Renal cortical epithelial cell (primary cell): Measurements from ENCODE around the gene ACLY. TPM values are rescaled to one million over a fixed set of nuclear protein-coding genes. Genes with fewer than 3 reads are reported as not detected.
"Not testable (repeated sequence)": the region's sequence is repeated elsewhere in the genome, so short reads cannot be mapped to it uniquely, and the experiment has no call there.

Experiments used
- DNase-seq: peaks from one replicate; pipeline ENCODE4 v3.0.0-alpha.2; 2011; ENCODE audit warnings: low read depth
- total RNA-seq: library from RNA; depleted of rRNA; stranded (reverse); fragments of >200 nt; gene quantifications from 2 replicates; pipeline ENCODE4 v1.2.3, GENCODE V29; 2014

The ACLY gene
- total RNA-seq, 1 donor from 2014 or later, result 343 TPM

DNA sequence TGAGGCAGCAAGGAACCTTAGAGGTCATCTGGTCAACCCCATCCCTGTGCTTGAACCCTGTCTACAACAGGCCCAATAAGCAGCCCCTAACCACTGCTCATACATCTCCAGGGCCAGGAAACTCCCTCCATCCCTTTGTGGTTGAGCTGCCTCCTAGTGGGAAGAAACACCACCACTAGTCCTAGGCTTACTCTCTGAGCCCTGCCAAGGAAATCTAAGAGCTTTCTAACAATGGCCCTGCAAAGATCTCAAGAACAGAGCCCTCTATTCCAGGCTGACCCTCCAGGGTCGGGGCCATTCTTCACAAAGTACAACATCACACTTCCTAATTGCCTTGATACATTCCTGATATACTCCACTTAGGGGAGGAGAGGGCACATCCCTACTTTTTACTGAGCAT, 5.8 kb downstream of the ACLY start:
- no peak for DNase-seq

DNA sequence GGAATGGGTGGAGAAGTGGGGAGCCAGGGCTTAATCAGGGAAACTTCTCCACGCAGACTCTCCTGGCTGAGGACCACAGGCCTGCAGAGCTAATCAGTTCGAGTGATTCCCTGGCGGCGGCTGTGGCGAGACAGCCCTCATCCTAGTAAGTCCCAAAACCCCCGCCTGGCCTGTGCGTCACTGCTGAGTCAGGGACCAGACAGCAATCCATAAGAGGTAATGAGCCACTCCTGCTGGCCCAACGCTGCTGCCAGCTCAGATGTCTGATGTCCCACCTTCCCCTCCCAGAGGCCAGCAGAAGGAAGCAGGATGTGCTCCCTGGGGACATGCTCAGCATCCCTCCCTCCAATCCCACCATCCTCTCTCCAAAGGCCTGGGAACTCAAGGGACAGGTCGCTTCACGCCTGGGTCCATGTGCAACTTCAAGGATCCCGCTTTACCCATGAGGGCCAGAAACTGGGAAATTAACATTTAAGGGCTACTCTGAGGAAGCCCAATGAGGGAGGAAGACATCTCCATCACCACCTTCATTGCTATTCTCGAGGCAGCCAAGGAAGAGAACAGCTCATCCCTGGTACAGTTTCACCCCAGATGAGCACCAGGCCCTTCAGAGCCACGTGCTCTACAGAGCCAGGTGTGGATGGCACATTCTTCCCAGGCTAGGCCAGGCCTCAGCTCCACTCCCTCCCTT, 7.9 kb downstream of the ACLY start:
- DNase-seq, result peak; percentile 83

DNA sequence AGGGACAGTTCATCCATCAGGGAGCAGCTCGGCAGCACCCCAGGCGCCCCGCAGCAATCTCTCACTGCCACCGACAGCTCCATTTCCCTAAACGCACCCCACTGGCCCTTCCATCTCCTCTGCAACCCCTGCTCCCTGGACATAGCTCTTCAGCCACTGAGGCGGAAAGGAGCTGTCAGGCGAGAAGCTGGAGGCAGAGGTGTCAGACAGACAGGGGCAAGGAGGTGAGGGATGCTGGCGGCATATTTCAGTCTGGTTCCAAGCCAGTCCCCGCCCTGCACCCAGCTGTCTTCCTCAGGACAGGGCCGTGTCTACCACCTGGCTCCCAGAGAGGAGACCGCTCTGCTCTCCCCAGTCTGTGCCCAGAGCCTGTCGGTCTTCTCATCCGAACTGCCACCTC, 9.7 kb downstream of the ACLY start:
- DNase-seq, result peak; percentile 33

DNA sequence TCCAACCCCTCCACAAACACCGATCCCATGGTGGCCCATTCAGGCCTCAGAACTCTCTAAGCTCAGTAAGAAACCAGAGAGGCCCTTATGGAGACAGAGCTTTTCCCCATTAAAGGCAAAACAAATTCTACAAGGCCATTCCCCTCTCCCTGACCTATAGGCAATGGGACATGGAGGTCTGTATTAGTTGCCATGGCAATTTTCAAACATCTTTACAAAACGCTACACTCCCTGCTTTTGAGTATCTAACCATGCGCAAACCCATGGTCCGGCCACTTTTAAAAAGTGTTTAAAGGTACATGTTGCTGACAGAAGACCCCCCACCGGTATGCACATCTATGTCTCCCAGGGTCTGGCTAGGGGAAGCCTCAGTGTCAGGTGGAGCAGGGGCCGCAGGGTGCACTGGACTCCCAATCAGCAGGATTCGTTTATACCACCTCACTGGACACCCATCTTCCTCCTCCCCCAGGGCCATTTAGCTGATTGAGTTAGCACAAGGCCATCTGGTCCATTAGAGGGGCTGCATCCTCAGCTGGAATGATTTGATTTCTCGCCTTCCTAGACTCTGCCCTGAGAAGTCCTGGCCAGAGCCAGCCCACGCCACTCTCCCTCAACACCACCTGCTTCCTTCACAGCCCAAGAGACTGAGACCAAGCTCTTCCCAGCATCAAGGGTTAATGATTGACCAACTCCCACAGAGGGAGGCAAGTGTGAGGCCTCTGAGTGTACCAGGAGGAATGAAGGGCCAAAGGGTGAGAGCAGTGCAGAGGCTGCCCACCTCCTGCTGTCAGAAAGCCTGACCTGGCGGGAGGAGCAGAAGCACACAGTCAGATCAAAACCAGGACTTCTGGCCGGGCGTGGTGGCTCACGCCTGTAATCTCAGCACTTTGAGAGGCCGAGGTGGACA, 10.9 kb downstream of the ACLY start:
- peak; percentile 99 for DNase-seq

DNA sequence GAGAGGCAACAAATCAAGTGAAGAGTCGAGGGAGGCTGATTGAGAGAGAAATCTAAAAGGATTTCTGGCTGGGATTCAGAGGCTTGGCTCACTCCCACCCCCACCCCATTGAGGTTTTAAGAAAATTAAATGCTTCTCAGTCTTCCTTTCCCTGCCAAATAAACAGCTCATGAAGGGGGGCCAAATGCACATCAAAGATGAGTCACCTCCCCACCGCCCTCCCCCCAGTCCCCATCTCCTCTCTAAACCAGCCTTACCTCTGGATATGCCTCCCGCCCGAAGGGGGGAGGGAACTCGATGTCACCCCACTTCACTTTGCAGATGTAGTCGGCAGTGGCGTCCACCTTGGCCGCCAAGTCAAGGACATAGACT, 11.6 kb downstream of the ACLY start:
- peak; percentile 81 for DNase-seq

DNA sequence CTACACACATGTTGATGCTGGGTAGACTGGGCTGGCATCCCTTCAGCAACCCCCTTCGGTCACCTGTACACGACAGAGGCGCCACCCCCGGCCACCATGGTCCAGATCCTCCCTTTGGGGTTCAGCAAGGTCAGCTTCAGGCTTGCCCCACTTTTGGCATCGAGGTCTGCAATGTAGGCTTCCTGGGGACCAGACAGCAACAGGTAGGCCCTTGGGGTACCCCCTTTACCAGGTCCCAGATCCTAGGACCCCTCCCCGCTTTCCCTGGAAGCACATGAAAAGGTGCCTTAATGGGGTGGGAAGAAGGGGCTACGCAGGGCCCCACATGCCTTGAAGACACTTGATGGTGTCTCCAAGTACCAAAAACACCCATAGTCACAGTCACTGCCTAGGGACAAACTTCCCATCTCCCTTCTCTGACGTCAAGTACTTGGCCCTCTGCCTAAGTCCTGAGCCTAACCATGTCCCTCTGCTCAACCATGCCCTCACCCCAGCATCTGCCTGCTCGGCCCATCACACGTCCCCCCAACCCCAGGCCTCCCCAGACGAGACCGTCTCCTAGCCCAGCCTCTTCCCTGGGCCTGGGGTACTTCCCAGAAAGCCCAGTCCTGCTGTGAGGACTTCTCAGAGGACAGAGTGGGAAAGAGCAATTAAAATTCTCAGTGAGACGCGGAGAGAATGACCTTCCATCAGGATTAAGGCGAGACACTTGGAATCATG, 12.1 kb downstream of the ACLY start:
- DNase-seq, result no peak

DNA sequence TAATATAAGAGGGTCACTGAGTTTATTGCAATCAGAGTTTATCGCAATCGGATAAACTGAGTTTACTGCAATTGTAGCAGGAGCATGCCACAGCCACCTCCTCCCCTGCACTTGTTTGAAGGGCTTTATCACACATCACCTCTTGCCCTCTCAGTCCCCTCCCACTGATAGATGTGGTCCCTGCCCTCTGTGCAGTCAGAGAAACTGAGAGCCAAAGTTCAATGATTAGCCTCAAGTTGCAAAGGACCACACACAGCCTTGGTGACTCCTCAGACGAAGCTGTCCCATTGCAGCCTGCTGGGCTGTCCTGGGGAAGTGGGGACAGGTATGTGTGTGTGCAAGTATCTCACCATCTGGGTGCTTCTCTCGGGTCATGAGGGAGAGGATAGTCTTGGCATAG, 13.6 kb downstream of the ACLY start:
- no peak for DNase-seq

DNA sequence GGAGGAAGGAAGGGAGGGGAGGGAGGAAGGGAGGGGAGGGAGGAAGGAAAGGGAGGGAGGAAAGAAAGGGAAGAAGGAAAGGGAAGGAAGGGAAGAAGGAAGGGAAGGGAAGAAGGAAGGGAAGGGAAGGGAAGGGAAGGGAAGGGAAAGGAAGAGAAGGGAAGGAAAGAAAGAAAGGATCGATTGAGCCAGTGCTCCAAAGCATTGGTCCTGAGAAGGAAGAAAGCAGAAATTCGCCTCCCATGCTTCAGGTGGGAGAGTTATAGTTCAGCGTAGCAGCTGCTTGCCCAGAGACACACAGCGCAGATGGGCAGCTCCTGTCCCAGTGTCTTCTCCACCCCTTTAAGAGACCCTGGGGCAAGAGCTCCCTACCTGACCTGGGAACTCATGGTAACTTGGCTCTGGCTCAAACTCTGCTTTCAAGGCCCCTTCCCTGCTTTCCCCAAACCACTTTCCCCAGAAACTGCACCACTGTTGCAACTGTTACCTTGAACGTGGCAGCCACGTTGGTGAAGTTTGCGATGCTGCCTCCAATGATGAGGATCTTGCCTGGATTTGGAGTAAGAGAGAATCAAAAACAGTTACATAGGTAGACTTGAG, 14.4 kb downstream of the ACLY start:
- no peak for DNase-seq

DNA sequence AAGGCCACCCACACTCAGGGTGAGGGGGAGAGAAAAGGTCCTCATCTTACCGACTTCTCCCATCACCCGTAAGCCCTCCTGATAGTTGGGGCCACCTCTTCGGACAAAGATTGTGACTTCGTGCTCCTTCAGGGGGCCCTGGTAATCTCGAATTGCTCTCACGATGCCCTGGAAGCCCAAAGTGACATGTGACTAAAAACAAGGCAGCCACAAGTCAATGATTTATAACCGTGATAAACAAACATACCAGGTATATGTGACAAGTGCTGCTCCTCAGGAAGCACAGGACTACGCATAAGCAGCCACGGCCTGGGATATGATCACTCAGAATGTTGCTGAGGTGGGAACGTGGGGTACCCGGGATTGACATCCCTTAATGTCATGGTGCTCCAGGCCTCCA, 17.1 kb downstream of the ACLY start:
- DNase-seq, result no peak

DNA sequence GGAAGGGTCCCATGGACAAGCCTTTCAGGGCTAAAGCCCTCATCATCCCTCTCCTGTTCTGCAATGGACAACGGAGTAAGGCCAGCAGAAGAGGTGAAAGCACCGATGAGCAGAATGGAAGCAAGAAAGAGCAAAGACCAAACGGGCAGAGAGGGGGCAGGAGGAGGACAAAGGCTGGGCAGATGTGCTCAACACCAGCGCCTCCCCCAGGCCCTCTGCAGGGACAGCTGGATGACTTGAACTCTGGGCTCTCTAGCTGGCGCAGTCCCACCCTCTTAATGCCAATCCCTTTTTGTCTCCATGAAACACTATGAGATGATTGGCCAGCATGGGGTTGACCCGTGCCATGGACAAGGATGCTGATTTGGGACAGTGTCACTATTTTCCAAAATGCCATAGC, 22.0 kb downstream of the ACLY start:
- no peak for DNase-seq

DNA sequence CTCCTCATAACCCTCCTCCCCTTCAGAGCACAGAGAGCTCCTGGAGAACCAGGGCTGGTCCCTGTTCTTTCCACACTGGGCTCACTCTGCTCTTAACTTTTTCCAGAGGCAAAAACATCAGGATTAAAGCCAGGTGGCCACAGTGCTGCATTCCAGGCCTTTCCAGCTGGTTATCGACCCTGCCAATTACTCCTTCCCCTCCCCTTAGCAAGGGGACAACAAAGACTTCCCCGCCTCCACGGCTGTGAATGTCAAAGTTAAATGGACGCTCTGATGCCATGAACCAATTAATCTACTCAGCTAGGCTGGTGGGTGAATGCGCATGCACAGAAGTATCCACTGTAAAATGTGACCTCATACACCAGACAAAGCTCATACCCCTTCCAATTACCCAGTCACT, 23.1 kb downstream of the ACLY start:
- no peak for DNase-seq

DNA sequence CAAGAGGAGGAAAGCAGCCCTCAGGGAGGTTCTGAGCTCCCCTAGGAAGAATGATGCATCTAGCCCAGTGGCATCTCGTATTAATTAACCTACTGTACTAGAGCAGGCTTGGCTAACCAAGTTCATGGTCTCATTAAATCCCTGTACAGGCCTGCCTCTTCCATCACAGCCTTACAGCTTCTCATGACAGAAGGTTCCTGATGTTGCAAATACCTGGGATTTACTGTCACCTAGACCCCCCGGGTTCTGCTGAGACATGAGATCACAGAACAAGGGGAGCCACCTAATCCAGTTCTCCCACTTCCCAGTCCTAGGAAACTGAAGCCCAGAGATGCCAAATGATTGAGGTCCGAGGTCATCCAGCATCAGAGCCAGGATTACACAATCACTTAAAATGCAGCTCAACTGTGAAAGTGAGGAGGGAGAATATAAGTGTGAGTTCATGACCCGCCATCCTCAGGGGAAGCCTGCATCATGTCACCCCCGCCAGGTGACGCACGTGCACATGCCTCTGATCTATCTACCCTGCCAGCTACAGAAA, 23.9 kb downstream of the ACLY start:
- DNase-seq, result peak; percentile 92

DNA sequence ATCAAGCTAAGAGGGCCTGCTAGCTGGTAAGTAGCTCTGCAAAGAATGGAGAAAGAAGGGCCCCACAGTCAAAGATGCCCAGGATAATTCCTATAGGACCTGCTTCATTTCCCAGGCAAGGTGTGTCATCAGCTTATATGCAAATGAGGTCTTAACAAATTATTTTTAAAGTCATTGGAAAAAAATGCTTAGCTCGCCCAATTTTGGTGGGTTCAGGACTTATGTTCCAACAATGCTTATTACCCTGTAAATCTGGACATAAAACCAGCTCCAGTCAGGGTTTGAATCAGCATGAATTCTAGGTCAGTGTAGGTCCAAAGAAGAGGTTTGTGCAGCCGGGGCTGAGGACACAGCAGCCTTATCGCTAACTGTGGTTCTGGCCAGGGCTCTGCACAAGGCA, 25.4 kb downstream of the ACLY start:
- DNase-seq, result no peak

DNA sequence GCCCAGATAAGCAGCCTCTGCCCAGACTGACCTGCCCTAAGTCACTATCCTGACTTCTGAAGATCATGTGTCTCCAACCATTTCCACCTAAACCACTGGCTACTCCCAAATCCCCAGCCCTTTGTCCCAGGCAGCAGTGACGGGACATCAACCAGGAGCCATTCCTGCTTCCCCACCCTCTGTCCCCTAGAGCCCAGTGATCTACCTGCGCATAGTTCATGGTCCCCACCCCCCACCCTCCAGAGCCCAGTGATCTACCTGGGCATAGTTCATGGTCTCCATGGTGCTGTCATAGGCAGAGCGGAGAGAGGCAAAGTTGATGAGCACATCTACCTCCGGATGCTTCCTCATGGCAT, 26.8 kb downstream of the ACLY start:
- DNase-seq, result no peak

DNA sequence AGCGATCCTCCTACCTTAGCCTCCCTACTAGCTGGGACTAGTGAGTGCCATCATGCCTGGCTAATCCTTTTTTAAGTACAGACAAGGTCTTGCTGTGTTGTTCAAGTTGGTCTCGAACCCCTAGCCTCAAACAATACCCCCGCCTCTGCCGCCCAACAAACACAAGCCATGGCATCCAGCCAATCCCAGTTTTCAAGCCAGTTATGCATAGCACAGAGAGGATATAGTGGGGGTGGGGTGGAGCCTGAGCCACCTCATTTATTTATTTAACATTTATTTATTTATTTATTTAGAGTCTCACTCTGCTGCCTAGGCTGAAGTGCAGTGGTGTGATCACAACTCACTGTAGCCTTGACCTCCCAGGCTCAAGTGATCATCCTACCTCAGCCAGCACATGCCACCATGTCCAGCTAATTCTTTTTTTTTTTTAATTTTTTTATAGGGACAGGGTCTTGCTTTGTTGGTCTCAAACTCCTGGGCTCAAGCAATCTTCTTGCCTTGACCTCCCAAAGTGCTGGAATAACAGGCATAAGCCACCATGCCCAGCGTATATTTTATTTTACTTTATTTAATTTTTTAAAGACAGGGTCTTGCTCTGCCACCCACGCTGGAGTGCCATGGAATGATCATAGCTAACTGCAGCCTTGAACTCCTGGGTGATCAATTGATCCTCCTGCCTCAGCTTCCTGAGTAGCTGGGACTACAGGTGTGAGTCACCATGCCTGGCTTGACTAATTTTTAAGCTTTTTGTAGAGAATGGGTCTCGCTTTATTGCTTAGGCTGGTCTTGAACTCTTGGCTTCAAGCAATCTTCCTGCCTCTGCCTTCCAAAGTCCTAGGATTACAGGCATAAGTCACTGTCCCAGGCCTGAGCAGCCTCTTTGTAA, 27.4 kb downstream of the ACLY start:
- DNase-seq, result peak; percentile 36

DNA sequence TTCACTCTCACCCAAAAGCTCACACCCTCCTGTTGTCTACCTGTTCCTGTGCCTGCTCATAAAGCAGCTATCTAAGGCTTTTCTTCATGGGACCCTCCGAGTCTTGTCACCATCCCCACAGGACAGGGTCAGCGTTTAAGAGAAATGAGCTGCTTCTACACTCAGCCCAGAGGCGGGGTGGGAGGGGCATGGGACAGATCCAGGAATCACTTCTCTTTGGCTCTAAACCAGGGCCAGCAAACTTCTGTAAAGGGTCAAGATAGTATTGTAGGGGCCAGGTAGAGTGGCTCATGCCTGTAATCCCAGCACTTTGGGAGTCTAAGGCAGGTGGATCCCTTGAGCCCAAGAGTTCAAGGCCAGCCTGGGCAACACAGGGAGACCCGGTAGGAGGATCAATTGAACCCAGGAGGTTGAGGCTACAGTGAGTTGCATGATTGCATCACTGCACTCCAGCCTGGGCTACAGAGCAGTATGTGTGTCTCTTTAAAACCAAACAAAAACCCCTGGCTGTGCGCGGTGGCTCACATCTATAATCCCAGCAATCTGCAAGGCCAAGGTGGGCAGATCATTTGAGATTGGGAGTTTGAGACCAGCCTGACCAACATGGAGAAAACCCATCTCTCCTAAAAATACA, 30.3 kb downstream of the ACLY start:
- no peak for DNase-seq

DNA sequence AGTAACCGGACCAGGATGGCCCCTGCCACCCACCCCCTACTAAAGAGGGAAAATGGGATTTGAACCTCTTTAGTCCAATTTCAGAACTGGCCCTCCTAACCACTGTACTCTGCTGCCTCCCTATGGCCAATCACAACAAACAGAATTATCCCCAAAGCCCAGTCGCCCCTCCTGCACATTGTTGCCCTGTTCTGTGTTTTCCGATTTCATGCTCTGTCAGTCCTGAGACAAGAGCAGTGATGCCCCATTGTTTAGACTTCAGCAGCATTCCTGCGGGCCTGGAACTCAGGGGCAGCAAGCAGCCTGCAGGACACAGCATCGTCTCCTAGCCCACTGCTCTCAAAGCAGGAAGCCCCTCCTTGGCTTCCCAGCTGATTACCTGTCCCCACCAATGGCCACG, 33.0 kb downstream of the ACLY start:
- no peak for DNase-seq

DNA sequence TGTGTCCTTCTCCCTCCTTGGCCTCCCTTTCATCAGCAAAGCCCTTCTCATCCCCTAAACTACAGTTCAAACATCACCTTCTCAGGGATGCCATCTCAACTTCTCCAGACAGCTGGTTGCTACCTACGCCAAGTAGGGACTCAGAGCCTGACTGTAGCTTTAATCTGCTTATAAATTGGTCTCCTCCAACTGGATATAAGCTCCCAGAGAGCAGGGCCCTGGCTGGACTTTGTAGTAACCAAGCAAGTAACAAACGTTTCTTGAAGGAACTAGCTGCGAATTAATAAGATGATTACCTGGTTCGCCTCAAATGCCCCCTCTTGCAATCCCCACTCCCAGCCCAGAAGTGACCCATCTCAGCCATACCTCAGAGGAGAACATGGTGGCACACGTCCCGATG, 36.0 kb downstream of the ACLY start:
- DNase-seq, result no peak

DNA sequence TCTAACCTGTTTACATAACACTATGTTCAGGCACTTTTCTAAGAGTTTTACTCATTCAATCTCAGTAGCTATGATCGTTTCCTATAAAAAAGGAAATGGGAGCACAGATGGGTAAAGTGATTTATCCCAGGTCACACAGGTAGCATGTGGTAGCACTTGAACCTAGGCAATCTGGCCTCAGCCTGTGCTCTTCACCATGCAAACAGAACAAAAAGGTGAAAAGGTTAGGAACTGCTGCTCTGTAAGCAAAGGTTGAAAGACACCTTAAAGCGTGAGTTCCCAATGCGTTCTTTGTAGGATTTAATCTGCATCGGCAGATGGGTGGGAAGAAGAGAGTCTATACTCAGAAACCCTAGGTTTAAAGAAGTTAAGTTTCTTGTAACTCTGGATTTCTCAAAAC, 38.6 kb downstream of the ACLY start:
- DNase-seq, result no peak

DNA sequence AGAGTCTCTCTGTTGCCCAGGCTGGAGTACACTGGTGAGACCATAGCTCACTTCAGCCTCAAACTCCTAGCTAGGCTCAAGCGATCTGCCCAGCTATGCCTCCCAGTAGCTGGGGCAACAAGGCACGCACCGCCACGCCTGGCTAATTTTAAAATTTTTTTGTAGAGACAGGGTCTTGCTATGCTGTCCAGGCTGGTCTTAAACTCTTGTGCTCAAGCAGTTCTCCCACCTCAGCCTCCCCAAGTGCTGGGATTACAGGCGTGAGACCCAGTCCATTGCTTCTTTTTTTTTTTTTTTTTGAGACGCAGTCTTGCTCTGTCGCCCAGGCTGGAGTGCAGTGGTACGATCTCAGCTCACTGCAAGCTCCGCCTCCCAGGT, 44.5 kb downstream of the ACLY start:
- not testable (repeated sequence) for DNase-seq
